Measurements from ENCODE around the gene SCMH1. TPM values are rescaled to one million over a fixed set of nuclear protein-coding genes. Genes with fewer than 3 reads are reported as not detected.
"Not testable (repeated sequence)": the region's sequence is repeated elsewhere in the genome, so short reads cannot be mapped to it uniquely, and the experiment has no call there.

SCMH1 gene
- polyA plus RNA-seq, 12 donors: 30.5 to 55.9 (median 33.9) TPM; not detected in 1

DNA sequence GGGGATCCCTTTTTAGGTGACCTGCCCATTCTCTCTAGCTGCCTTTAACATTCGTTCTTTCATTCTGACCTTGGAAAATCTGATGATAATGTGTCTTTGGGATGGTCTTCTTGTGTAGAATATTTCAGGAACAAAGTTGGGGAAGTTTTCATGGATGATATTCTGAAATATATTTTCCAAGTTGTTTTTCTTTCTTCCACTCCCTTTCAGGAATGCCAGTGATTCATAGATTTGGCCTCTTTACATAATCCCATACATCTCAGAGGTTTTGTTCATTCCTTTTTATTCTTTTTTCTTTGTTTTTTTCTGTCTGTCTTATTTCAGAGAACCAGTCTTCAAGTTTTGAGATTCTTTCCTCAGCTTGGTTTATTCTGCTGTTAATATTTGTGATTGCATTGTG lies 13.9 kb upstream of the SCMH1 start:
- no peak for DNase-seq

DNA sequence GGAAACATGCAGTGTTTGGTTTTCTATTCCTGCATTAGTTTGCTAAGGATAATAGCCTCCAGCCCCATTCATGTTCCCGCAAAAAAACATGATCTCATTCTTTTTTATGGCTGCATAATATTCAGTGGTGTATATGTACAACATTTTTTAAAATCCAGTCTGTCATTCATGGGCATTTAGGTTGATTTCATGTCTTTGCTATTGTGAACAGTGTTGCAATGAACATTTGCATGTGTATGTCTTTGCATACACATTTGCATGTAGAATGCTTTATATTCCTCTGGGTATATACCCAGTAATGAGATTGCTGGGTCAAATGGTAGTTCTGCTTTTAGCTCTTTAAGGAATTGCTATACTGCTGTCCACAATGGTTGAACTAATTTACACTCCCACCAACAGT lies 9.0 kb upstream of the SCMH1 start:
- not testable (repeated sequence) for DNase-seq

DNA sequence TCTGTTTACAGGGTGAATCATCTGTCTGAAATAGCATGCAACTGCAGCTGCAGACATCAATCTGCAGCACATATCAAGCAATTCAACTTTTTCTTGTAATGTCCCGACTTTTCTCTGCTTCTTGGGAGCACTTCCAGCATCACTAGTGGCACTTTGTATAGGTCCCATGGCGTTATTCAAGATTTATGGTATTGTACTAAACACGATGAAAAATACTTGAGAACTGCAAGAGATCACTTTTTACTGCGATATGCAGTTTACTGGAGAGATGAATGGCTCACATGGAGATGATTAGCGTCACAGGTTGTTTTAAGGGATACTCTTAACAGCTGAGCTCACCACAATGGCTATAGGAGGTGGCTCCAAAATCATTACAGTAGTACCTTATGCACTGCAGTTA lies 7.2 kb upstream of the SCMH1 start:
- DNase-seq: no peak

DNA sequence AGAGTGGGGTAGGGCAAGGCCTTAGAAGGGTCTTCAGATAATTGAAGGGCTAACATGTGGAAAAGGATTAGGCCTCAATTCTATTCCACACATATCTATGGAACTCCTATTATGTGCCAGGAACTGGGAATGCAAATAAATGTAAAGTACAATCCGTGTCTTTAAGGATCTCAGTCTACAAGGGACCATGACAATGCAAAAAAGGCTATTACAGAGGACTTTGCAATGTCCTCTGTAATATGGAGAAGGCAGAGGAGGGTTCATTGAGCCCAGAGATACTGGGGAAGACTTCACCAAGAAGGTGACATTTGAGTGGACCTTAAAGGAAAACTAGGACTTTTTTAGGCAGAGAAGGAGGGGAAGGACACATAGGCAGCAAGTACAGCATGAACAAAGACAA lies 4.5 kb upstream of the SCMH1 start:
- DNase-seq: no peak

DNA sequence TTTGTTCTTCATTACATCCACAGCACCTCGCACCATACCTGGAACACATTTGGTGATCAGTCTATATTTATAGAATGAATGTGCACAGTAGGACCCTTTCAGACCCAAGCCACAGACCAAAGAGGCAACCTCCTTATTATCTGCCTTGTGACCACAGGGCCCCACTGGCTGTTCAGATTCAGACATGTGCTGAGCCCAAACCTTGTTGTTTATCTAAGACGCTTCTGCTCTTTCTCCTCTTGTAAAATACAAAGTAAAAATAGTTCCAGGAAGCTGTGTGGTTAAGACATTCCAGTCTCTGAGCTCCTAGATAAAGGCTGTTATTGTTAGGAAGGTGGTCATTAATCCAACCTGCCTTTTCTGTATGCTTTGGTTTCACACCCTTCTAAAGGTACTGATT lies 3.6 kb upstream of the SCMH1 start:
- DNase-seq: no peak

DNA sequence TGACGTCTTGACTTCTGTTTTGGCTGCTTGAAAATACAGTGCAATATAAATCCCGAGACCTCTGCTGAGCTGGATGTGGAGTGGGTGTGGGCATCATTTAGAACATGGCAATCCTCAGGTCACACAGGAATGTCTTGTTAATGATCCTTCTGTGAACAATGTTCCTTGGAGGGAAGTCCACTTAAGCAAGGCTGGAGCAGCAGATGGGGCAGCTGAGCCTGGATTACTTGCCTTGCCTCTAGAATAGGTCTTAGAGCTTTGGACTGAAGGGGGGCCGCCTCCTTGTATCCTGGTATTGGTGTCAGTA lies 926 bp upstream of the SCMH1 start:
- DNase-seq: no peak

DNA sequence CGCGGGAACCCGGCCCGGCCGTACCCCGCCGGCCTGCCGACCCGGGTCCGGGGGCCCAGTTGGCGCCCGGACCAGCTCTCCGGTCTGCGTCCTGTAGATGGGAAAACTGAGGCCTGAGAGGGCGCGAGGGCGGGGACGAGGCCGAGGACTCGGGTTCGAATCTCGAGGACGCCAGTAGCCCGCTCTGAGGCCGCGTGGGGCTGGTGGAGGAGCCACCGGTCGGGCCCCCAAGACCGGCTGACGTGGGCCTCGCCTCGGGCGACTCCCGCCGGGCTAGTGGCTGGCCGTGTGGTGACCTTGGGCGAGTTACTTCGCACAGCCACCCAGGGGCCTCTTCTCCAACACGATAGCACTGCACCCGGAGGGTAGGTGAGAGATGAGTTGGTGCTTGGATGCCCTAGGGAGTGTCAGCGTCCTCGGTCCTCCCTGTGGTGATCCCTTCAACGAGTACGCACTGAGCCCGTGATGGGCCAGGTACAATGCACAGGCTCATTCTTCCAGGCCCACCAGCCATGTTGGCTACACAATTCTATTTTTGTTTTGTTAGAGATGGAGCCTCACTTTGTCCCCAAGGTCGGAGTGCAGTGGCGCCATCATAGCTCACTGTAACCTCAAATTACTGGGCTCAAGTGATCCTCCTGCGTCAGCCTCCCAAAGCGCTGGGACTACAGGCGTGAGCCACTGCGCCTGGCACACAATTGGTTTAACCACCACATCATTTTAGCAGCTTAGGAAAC lies 404 bp upstream of the SCMH1 start:
- peak; percentile 23 for DNase-seq

DNA sequence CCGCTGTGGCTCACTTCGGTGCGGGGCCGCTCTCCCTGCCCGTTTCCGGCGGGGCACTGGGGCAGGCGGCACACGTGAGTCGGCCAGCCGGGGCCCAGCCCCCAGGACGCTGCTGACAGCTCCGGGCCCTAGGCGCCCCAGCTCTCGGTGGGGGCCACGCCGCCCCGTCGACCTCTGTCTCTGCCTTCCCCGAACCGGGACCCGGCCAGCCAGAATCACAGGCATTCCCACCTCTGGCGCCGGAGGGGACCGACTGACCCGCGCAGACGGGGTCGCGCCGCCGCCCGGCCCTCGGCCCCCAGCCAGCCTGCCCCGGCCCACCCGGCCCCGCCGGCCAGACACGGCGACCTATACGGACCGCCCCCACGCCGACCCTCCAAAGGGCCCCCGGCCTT lies 755 bp downstream of the SCMH1 start:
- peak; percentile 36 for DNase-seq

DNA sequence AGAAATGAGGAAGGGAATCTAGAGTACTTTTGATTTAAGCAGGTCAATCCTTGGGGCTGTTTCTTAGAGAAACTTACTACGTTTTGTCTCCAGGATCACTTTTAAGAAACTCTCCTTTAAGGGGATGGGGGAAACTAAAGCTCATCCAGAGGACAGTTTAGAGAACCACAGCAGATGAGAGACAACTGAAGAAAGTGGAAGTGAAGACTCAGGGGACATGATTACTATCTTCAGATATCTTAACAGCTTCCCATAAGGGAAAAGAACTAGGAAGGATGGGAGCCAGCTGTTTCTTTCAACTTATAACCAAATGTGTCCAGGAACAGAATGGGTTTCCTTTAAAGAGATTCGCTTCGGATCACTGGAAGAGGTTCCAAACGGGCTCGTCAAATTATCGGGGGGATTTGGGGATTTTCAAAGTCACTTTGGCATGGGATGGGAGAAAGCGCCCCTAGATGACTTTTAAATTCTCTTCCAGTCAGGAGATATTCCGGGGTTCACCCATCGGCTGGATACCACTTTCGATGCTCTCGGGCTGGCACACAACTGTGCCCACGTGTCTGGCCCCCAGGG lies 1.2 kb downstream of the SCMH1 start:
- DNase-seq: peak; percentile 23

DNA sequence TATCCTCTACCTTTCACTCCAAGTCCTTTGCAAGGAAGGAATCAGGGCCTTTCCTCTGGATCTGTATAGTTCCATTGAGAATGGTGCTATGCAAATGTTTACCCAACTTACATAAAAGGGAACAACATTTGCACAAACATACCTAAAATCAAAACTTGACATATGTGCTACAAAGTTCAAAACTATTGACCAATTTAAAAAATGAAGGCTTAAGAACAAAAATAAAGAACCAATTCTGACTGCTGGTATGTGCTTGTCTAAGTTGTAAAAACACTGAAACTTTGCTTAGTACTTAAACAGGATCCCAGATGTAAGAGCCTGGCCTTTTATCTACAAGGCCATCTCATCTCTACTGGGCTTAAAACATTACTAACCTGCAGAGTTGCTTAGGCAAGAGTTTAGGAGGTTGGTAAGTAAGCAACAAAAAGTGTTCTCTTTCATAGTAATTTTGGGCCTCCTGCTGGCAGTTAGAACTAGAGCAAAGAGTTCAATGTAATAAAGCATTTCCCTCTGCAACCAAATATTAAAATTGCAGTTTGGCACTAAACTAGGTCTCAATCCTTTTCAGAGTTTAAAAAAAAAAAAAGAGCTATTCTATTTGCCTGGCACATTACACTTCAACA lies 2.0 kb downstream of the SCMH1 start:
- DNase-seq: peak; percentile 31

DNA sequence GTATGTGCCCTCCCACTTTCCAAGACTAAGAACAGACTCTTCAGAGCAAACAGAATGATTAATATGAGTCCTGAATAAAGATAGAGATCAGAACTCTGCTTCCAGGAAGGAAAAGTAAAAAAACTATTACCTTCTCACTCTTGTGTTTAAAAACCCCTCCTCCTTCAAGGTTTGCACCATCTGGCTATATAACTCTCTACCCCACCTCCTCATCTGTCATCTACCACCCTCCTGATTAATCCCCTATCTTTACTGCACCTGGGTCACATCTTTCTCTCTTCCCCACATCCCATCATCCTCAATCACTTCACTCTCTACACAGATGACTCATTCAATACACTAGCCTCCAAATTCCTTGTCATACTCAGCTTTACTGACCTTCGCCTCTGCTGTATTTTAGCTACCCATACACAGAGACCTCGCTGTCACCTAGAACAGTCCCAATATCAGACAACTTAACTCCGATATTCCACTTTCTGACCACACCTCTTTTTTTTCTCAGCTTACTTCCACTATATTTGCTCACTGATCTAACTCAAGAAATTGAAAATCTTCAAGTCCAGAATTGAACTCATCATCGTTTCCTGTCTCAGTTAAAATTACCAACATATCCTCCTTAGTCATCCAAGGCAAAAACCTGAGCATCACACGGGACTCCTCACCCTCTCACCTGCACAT lies 3.7 kb downstream of the SCMH1 start:
- no peak for DNase-seq

DNA sequence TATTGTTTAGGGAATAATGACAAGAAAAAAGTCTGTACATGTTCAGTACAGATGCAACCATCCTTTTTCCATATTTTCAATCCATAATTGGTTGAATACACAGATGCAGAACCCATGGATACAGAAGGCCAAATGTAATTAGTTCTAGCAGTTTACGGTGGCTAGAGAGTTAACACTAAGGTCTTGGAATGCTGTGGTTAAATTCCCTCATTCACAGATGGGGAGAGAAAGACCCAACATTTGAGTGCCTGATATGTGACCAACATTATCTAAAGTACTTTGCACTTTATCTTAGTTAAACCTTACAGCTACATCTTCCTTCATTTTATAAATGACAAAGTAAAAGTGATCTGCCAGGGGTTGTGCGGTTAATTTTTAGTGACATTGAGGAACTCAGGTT lies 5.3 kb downstream of the SCMH1 start:
- no peak for DNase-seq

DNA sequence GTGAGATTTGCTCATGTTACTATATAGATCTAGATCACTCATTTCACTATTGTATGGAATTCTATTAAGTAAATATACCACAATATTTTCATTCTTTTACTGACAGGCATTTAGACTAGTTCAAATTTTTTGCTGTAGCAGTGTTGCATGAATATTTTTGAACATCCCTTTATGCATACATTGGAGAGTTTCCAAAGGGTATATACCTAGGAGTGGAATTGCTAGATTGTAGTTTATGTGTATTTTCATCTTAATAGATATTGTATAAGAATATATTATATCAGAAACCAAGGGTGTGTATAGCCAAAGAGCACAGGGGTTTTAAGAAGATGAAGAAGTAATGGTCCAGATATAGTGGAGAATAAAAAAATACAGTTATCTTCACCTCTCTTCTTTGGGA lies 6.2 kb downstream of the SCMH1 start:
- DNase-seq: no peak

DNA sequence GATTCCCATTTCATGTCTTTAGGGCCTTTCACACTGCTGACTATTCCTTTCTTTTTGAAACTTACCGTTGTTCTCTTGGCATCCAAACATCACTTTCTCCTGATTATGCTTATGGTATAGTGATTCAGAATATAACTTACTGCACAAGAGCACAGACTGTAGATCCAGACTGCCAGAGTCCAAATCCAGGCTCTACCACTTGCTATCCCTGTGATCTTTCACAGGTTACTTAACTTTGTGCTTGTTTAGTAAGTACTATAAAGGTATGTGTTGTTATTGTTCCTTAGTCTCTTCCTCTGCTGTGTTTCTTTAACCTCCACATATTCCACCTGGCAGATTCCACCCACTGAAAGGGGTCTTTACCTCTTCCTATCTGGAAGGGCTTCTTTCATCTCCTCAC lies 8.4 kb downstream of the SCMH1 start:
- no peak for DNase-seq

DNA sequence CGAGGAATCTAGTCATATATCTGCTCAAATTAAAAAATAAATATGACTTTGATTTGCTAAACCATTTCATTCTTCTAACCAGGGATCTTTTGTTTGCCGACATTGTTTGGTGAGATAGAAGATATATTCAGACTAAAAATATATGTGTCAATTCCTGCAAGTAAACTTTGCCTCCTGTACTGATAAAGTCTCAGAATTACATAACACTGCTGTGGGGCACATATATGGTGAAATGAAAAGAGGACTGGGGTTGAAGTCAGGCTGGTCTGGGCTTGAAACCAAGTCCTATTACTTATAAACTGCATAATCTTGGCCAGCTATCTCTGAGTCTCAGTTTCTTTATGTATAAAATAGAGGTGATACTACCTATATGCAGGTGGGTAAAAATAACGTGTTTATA lies 9.8 kb downstream of the SCMH1 start:
- DNase-seq: no peak

DNA sequence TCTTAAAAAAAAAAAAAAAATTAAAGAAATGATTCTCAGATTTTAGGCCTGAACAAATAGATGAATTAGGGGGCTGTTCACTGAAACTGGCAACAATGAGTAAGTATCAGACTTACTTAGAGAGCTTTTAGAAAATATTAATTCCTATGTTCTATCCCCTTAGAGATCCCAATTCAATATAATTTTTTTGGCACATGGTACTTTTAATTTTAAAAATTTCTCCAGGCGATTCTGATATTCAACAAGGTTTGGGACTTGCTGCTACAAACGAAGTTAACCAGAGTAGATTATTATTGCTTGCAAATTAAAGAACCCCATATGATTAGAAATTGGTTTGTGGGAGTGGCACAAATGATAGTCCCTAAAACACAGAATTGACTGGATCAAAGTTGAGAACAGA lies 11.4 kb downstream of the SCMH1 start:
- DNase-seq: no peak

DNA sequence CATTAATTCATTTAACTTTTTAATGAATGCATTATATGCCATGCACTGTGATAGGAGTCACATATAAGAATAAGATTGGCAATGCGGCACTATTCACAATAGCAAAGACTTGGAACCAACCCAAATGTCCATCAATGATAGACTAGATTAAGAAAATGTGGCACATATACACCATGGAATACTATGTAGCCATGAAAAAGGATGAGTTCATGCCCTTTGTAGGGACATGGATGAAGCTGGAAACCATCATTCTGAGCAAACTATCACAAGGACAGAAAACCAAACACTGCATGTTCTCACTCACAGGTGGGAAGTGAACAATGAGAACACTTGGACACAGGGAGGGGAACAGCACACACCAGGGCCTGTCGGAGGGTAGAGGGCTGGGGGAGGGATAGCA lies 12.9 kb downstream of the SCMH1 start:
- not testable (repeated sequence) for DNase-seq

DNA sequence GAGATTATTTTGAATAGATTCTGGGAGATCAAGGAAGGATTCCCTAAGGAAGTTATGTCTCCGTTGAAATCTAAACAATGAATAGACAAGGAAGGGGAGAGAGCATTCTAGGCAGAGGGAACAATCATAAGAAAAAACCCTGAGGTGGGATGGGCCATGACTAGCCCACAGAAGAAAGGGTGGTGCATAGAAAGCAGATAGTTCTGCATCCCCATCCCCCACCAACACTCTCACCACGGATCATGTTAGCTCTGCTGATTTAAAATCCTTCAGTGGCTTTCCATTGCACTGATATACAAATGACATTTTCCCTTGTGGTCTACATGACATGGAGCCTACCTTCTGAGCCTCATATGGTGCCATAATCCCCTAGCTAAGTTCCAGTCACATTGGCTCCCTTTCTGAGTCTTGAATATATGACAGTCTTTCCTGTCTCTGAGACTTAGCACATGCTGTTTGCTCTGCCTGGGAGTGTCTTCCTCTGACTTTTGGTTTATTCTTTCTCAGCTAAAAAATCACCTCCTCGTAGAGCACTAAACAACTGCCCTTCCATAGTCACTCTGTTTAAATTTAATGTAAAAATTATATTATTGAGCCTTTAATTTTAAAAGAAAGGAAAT lies 15.2 kb downstream of the SCMH1 start:
- DNase-seq: no peak

DNA sequence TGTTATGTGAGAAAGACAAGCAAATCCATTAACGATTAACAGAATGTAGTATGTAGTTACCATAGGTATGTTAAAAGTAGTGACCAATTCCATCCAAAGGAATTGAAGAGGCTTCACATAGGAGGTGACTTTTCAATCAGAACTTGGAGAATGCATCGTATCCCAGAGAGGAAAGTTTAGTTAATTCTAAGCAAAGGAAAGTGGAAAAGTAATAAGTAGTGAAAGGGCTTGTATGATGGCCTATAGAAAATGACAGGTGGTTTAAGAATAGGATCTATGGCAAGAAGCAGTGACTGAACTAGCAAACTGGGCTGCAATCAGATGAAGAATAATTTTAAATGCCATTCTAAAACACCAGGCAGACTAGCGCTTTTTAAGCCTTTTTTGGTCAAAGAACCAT lies 16.6 kb downstream of the SCMH1 start:
- DNase-seq: no peak

DNA sequence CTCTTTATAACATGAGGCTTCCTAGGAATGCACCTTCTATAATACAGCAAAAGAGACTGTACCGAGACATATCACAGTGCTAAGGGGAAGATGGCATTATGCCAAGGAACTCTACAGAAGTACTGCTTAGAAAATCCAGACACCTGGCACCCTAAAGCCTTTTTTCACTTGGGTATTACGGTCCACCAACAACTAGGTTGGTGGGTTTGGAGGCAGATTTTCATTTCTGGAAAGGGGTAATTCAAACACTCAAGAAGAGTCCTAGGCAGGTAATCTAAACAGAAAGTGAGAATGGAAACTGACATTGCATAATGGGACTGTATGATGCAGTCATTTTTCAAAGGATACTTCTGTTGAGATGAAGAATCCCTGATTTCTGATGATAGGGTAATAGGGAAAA lies 19.6 kb downstream of the SCMH1 start:
- no peak for DNase-seq

DNA sequence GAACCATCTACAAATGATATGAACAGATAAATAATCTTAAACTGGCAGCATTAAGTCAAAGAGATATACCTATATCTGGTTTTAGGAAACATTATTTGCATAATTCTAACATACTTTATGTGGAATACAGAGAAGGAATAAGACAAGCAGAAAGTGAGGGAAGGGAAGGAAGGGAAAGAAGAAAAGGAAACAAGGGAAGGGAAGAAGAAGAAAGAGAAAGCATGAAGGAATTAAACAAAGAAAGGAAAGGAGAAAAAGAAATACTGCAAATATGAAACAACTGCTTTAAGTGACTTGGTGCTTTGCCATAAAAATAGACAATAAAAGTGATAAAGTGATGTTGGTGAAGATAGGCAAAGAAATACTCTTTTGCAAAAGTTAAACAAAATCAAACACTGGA lies 20.1 kb downstream of the SCMH1 start:
- no peak for DNase-seq

DNA sequence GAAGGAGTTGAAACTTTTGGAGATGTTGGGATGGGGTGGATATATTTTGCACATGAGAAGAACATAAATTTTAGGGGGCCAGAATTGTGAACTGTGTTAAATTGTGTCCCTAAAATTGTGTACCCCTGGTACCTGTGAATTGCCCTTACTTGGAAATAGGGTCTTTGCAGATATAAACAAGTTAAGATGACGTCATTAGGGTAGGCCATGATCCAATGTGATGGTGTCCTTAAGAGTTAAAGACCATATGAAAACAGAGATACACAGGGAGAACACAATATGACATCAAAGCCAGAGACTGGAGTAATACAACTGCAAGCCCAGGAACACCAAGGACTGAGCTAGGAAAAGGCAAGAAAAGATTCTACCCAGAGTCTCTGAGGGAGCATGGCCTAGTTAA lies 24.0 kb downstream of the SCMH1 start:
- DNase-seq: no peak

DNA sequence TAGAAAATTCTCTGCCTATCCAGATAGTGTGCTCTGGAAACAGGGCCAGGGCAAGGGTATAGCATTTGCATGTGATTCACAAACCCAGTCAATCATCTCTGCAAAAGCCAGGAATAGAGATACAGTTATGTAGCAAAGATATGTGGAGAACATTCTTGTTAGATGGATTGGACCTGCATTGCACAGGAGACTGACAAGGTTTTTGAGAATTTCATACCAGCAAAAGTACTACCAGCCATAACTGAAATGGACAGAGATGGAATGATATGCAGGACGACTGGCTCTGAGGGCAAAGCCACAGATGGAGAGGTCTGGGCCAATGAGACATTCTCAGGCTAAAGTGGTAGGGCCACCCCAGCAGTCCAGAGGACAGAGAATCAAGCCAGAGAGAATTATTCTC lies 24.7 kb downstream of the SCMH1 start:
- DNase-seq: no peak
